IMR-90 (cell line): ENCODE measurements around the gene ZNF771.
A peak's percentile ranks its signal among the peaks of the same experiment; 100 is the strongest.

Experiments used
- CEBPB ChIP-seq: IDR thresholded peaks from 2 replicates; pipeline ENCODE4 v1.6.1; 2012; ENCODE audit warnings: low read depth, low read length, improper control_type of control experiment
- CTCF ChIP-seq: conservative IDR thresholded peaks from 2 replicates; pipeline ENCODE4 v1.5.1; 2012; ENCODE audit warnings: mild to moderate bottlenecking, low read depth, low read length, improper control_type of control experiment
- RFX5 ChIP-seq: IDR thresholded peaks from 2 replicates; pipeline ENCODE4 v1.8.0; 2012; ENCODE audit warnings: low read depth, mild to moderate bottlenecking, low read length, moderate library complexity

GRCh38 chr16:30378236-30379157 is 28.9 kb upstream of the ZNF771 start:
- peak; percentile 35 for TF ChIP-seq CTCF
- TF ChIP-seq RFX5: no peak
- no peak for TF ChIP-seq CEBPB
